ENCODE results near the gene SLC23A2.

The SLC23A2 gene

GRCh38 chr20:4910951-4911350 lies 90.4 kb downstream of the SLC23A2 start:
- in situ Hi-C loops (cut with MboI; ENCODE audit: low sequenced_read_pairs): no loop called here

GRCh38 chr20:4905613-4906012 lies 95.7 kb downstream of the SLC23A2 start:
- in situ Hi-C loops (cut with MboI; ENCODE audit: low sequenced_read_pairs): no loop called here

- in situ Hi-C loops (cut with MboI; ENCODE audit: low sequenced_read_pairs): no loop called here
Observed at GRCh38 chr20:4905195-4905594, 96.1 kb downstream of the SLC23A2 start.

- in situ Hi-C loops (cut with MboI; ENCODE audit: low sequenced_read_pairs): no loop called here
Observed at GRCh38 chr20:4904127-4904860, 97.0 kb downstream of the SLC23A2 start.

GRCh38 chr20:4902788-4903187 lies 98.5 kb downstream of the SLC23A2 start:
- in situ Hi-C loops (cut with MboI; ENCODE audit: low sequenced_read_pairs): no loop called here

- in situ Hi-C loops (cut with MboI; ENCODE audit: low sequenced_read_pairs): no loop called here
Observed at GRCh38 chr20:4901031-4901818, 100.1 kb downstream of the SLC23A2 start.

- in situ Hi-C loops (cut with MboI; ENCODE audit: low sequenced_read_pairs): no loop called here
Observed at GRCh38 chr20:4898282-4899244, 102.7 kb downstream of the SLC23A2 start.

- in situ Hi-C loops (cut with MboI; ENCODE audit: low sequenced_read_pairs): no loop called here
Observed at GRCh38 chr20:4897600-4897999, 103.7 kb downstream of the SLC23A2 start.

- in situ Hi-C loops (cut with MboI; ENCODE audit: low sequenced_read_pairs): no loop called here
Observed at GRCh38 chr20:4896971-4897497, 104.3 kb downstream of the SLC23A2 start.

GRCh38 chr20:4896119-4896702 lies 105.1 kb downstream of the SLC23A2 start:
- in situ Hi-C loops (cut with MboI; ENCODE audit: low sequenced_read_pairs): no loop called here

GRCh38 chr20:4894981-4895381 lies 106.3 kb downstream of the SLC23A2 start:
- in situ Hi-C loops (cut with MboI; ENCODE audit: low sequenced_read_pairs): no loop called here

- in situ Hi-C loops (cut with MboI; ENCODE audit: low sequenced_read_pairs): no loop called here
Observed at GRCh38 chr20:4894409-4894808, 106.9 kb downstream of the SLC23A2 start.

GRCh38 chr20:4893709-4894108 lies 107.6 kb downstream of the SLC23A2 start:
- in situ Hi-C loops (cut with MboI; ENCODE audit: low sequenced_read_pairs): no loop called here

GRCh38 chr20:4891997-4892396 lies 109.3 kb downstream of the SLC23A2 start:
- in situ Hi-C loops (cut with MboI; ENCODE audit: low sequenced_read_pairs): no loop called here

GRCh38 chr20:4891190-4891763 lies 110.0 kb downstream of the SLC23A2 start:
- in situ Hi-C loops (cut with MboI; ENCODE audit: low sequenced_read_pairs): no loop called here

- in situ Hi-C loops (cut with MboI; ENCODE audit: low sequenced_read_pairs): no loop called here
Observed at GRCh38 chr20:4889446-4889845, 111.9 kb downstream of the SLC23A2 start.

- in situ Hi-C loops (cut with MboI; ENCODE audit: low sequenced_read_pairs): no loop called here
Observed at GRCh38 chr20:4887586-4887985, 113.7 kb downstream of the SLC23A2 start.

- in situ Hi-C loops (cut with MboI; ENCODE audit: low sequenced_read_pairs): no loop called here
Observed at GRCh38 chr20:4886771-4887527, 114.4 kb downstream of the SLC23A2 start.

GRCh38 chr20:4885877-4886276 lies 115.4 kb downstream of the SLC23A2 start:
- in situ Hi-C loops (cut with MboI; ENCODE audit: low sequenced_read_pairs): no loop called here
